Measurements from ENCODE around the gene CDK16.

- TF ChIP-seq ATF1 (CRISPR knock-in tag; IDR thresholded peaks at IDR 0.05): no peak
- TF ChIP-seq ATF1 (tag; IDR thresholded peaks at IDR 0.05): no peak
- no peak for TF ChIP-seq NFXL1 (CRISPR knock-in tag; IDR thresholded peaks at IDR 0.05)
- no peak for TF ChIP-seq CTCF (IDR thresholded peaks at IDR 0.05 in 2 of 3, conservative IDR thresholded peaks at IDR 0.05 in 1 of 3; ENCODE audit: insufficient read depth in 2 of 3, low read depth in 1 of 3, low read length in 3 of 3)
- TF ChIP-seq RFX5 (IDR thresholded peaks at IDR 0.05; ENCODE audit: low read depth, low read length): no peak
- no peak for TF ChIP-seq THRA (IDR thresholded peaks at IDR 0.05)
- no peak for TF ChIP-seq POLR2A (conservative IDR thresholded peaks at IDR 0.05)
- no peak for TF ChIP-seq NR2C2 (CRISPR knock-in tag; IDR thresholded peaks at IDR 0.05)
- TF ChIP-seq NR2C2 (tag; IDR thresholded peaks at IDR 0.05): no peak
- no peak for TF ChIP-seq POLR3G (IDR thresholded peaks at IDR 0.05; ENCODE audit: extremely low read depth, insufficient read length, insufficient replicate concordance)
- TF ChIP-seq TRIM25 (IDR thresholded peaks at IDR 0.05; ENCODE audit: borderline replicate concordance): no peak
- no peak for TF ChIP-seq NR4A1 (CRISPR knock-in tag; IDR thresholded peaks at IDR 0.05)
- no peak for TF ChIP-seq NR4A1 (tag; IDR thresholded peaks at IDR 0.05)
- TF ChIP-seq EP300 (IDR thresholded peaks at IDR 0.05; ENCODE audit: low read length): no peak
- no peak for TF ChIP-seq ZNF717 (CRISPR knock-in tag; IDR thresholded peaks at IDR 0.05)
These were observed 30.1 kb downstream of the CDK16 start for GRCh38 chrX:47248576-47248975.
